HepG2 (cell line): ENCODE results near the gene TMEM255B. TPM values are rescaled to one million over a fixed set of nuclear protein-coding genes. Genes with fewer than 3 reads are reported as not detected.
A peak's percentile ranks its signal among the peaks of the same experiment; 100 is the strongest.

Experiments
- CEBPG ChIP-seq: IDR thresholded peaks from 2 replicates; pipeline ENCODE4 v1.6.1; 2016
- ESRRA ChIP-seq: sonication (generic); formaldehyde crosslinking; IDR thresholded peaks from 2 replicates; pipeline ENCODE4 v1.5.1; 2020; ENCODE audit warnings: mild to moderate bottlenecking, low read depth, missing genetic modification reagents
- KLF6 ChIP-seq: IDR thresholded peaks from 2 replicates; pipeline ENCODE4 v1.8.0; 2016; ENCODE audit warnings: missing biosample characterization, missing genetic modification reagents
- MIER3 ChIP-seq: IDR thresholded peaks from 2 replicates; pipeline ENCODE4 v1.6.1; 2016; ENCODE audit warnings: missing compliant biosample characterization, borderline replicate concordance
- RNF2 ChIP-seq: fragments of 450-650 bp; conservative IDR thresholded peaks from 2 replicates; pipeline ENCODE4 v1.6.1; 2016; ENCODE audit warnings: low read depth
- SAP130 ChIP-seq: IDR thresholded peaks from 2 replicates; pipeline ENCODE4 v1.6.1; 2016; ENCODE audit warnings: low read depth
- SIX4 ChIP-seq: sonication (generic); formaldehyde crosslinking; IDR thresholded peaks from 2 replicates; pipeline ENCODE4 v1.4.0; 2020; ENCODE audit warnings: missing genetic modification reagents
- SKI ChIP-seq: fragments of 450-650 bp; IDR thresholded peaks from one replicate; pipeline ENCODE4 v1.6.1; 2018; ENCODE audit warnings: mild to moderate bottlenecking; ENCODE audit not compliant: partially characterized antibody
- SSRP1 ChIP-seq: IDR thresholded peaks from 2 replicates; pipeline ENCODE4 v1.6.1; 2016; ENCODE audit warnings: control low read depth
- TEAD2 ChIP-seq: sonication (generic); formaldehyde crosslinking; IDR thresholded peaks from 2 replicates; pipeline ENCODE4 v1.9.0; 2021; ENCODE audit warnings: missing genetic modification reagents
- XBP1 ChIP-seq: sonication (generic); formaldehyde crosslinking; IDR thresholded peaks from 2 replicates; pipeline ENCODE4 v1.5.0; 2020; ENCODE audit warnings: missing genetic modification reagents
- XRCC5 ChIP-seq: fragments of 200-400 bp; formaldehyde crosslinking; optimal IDR thresholded peaks from 2 replicates; pipeline ENCODE3; 2017; ENCODE audit warnings: mild to moderate bottlenecking, low read length
- ZIK1 ChIP-seq: sonication (generic); formaldehyde crosslinking; IDR thresholded peaks from 2 replicates; pipeline ENCODE4 v1.5.0; 2020; ENCODE audit warnings: mild to moderate bottlenecking, low read depth, missing genetic modification reagents, borderline replicate concordance
- ZNF205 ChIP-seq: IDR thresholded peaks from 2 replicates; pipeline ENCODE4 v1.6.1; 2018; ENCODE audit warnings: missing biosample characterization, missing genetic modification reagents
- ZNF317 ChIP-seq: sonication (generic); formaldehyde crosslinking; IDR thresholded peaks from 2 replicates; pipeline ENCODE4 v1.5.0; 2020; ENCODE audit warnings: mild to moderate bottlenecking, missing genetic modification reagents
- ZNF331 ChIP-seq: sonication (generic); formaldehyde crosslinking; IDR thresholded peaks from 2 replicates; pipeline ENCODE4 v1.4.0; 2020; ENCODE audit warnings: missing genetic modification reagents
- ZNF713 ChIP-seq: sonication (generic); formaldehyde crosslinking; IDR thresholded peaks from 2 replicates; pipeline ENCODE4 v1.4.0; 2020; ENCODE audit warnings: mild to moderate bottlenecking, missing genetic modification reagents
- polyA plus RNA-seq, 8 experiments: library from polyadenylated mRNA; depleted of rRNA in 3 of 8; stranded (reverse) in 7 of 8; unstranded in 1 of 8; fragments of >200 nt; fragmentation: Illumina TruSeq in 4 of 8; extraction: Trizol in 4 of 8; gene quantifications; 2 replicates each; pipeline versions ENCODE4 v1.2.1 to v1.2.3, GENCODE V29; 2011 to 2016; ENCODE audit warnings: low read depth in 4 of 8, missing spikeins in 1 of 8, mixed read lengths in 1 of 8; ENCODE audit not compliant: insufficient read depth in 1 of 8
- total RNA-seq, 5 experiments: library from RNA; depleted of rRNA; stranded (reverse); fragments of >200 nt; fragmentation: Illumina TruSeq; extraction: Trizol; gene quantifications; 2 replicates each; pipeline ENCODE4 v1.2.3, GENCODE V29; 2016; ENCODE audit warnings: low read depth in 1 of 5
- TF ChIP-seq, protein P1 (sequence below): sonication (generic); formaldehyde crosslinking; IDR thresholded peaks from 2 replicates; pipeline ENCODE4 v1.9.0; 2021; ENCODE audit warnings: missing genetic modification reagents, borderline replicate concordance
- TF ChIP-seq, protein P2 (sequence below): sonication (generic); formaldehyde crosslinking; IDR thresholded peaks from 2 replicates; pipeline ENCODE4 v1.4.0; 2020; ENCODE audit warnings: low read depth, mild to moderate bottlenecking, missing genetic modification reagents
- TF ChIP-seq, protein P3 (sequence below): sonication (generic); formaldehyde crosslinking; IDR thresholded peaks from 2 replicates; pipeline ENCODE4 v1.4.0; 2020; ENCODE audit warnings: missing genetic modification reagents
- TF ChIP-seq, protein P4 (sequence below): sonication (generic); formaldehyde crosslinking; IDR thresholded peaks from 2 replicates; pipeline ENCODE4 v1.5.1; 2020; ENCODE audit warnings: mild to moderate bottlenecking, missing genetic modification reagents, borderline replicate concordance

Gene TMEM255B
- total and polyA plus RNA-seq, 2 of the 13 experiments (the other 11 are each of a cell fraction or from before 2014, with no cell fraction given), result not detected

DNA sequence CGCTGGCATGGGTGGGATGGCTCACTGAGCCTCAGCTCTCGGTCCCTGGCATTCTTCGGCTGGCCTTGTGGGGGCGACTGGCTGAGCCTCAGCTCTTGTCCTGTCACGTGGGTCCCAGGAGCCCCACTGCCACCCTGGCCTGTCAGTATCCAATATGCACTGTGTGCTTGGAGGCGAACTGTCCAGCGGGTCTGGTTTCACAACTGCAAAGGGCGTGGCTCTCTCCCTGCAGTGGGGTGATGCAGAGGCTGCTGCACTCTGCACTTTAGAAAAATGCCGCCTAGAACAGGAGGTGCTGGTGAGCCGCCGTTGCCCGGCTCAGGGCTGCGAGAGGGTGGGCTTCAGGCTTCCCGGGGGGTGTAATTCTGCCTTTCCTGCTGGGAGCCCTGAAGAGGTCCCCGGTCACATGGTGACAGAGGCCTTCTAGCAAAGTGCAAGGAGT, 17.0 kb upstream of the TMEM255B start (continued):
- TF ChIP-seq, protein P1, sequence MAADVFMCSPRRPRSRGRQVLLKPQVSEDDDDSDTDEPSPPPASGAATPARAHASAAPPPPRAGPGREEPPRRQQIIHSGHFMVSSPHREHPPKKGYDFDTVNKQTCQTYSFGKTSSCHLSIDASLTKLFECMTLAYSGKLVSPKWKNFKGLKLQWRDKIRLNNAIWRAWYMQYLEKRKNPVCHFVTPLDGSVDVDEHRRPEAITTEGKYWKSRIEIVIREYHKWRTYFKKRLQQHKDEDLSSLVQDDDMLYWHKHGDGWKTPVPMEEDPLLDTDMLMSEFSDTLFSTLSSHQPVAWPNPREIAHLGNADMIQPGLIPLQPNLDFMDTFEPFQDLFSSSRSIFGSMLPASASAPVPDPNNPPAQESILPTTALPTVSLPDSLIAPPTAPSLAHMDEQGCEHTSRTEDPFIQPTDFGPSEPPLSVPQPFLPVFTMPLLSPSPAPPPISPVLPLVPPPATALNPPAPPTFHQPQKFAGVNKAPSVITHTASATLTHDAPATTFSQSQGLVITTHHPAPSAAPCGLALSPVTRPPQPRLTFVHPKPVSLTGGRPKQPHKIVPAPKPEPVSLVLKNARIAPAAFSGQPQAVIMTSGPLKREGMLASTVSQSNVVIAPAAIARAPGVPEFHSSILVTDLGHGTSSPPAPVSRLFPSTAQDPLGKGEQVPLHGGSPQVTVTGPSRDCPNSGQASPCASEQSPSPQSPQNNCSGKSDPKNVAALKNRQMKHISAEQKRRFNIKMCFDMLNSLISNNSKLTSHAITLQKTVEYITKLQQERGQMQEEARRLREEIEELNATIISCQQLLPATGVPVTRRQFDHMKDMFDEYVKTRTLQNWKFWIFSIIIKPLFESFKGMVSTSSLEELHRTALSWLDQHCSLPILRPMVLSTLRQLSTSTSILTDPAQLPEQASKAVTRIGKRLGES (CRISPR knock-in tag), result no peak
- TF ChIP-seq ZNF713 (CRISPR knock-in tag) (no peak), SSRP1 (CRISPR knock-in tag) (no peak), ZNF205 (CRISPR knock-in tag) (no peak), CEBPG (peak; percentile 76), ZNF317 (CRISPR knock-in tag) (no peak), SKI (no peak), XRCC5 (peak; percentile 44), SAP130 (CRISPR knock-in tag) (peak; percentile 69), RNF2 (no peak), KLF6 (peak; percentile 42; the same call in 1 of the 2 replicates), ESRRA (CRISPR knock-in tag) (no peak), MIER3 (CRISPR knock-in tag) (no peak), ZNF331 (0 out of 2 replicates have a peak, but pooled peaks have one; percentile 32), SIX4 (CRISPR knock-in tag) (no peak), TEAD2 (CRISPR knock-in tag) (no peak), XBP1 (no peak), ZIK1 (CRISPR knock-in tag) (no peak)
- TF ChIP-seq, protein P2, sequence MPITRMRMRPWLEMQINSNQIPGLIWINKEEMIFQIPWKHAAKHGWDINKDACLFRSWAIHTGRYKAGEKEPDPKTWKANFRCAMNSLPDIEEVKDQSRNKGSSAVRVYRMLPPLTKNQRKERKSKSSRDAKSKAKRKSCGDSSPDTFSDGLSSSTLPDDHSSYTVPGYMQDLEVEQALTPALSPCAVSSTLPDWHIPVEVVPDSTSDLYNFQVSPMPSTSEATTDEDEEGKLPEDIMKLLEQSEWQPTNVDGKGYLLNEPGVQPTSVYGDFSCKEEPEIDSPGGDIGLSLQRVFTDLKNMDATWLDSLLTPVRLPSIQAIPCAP, result no peak
- TF ChIP-seq, protein P3, sequence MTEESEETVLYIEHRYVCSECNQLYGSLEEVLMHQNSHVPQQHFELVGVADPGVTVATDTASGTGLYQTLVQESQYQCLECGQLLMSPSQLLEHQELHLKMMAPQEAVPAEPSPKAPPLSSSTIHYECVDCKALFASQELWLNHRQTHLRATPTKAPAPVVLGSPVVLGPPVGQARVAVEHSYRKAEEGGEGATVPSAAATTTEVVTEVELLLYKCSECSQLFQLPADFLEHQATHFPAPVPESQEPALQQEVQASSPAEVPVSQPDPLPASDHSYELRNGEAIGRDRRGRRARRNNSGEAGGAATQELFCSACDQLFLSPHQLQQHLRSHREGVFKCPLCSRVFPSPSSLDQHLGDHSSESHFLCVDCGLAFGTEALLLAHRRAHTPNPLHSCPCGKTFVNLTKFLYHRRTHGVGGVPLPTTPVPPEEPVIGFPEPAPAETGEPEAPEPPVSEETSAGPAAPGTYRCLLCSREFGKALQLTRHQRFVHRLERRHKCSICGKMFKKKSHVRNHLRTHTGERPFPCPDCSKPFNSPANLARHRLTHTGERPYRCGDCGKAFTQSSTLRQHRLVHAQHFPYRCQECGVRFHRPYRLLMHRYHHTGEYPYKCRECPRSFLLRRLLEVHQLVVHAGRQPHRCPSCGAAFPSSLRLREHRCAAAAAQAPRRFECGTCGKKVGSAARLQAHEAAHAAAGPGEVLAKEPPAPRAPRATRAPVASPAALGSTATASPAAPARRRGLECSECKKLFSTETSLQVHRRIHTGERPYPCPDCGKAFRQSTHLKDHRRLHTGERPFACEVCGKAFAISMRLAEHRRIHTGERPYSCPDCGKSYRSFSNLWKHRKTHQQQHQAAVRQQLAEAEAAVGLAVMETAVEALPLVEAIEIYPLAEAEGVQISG (CRISPR knock-in tag), result peak; percentile 57; the same call in 1 of the 2 replicates
- TF ChIP-seq, protein P4, sequence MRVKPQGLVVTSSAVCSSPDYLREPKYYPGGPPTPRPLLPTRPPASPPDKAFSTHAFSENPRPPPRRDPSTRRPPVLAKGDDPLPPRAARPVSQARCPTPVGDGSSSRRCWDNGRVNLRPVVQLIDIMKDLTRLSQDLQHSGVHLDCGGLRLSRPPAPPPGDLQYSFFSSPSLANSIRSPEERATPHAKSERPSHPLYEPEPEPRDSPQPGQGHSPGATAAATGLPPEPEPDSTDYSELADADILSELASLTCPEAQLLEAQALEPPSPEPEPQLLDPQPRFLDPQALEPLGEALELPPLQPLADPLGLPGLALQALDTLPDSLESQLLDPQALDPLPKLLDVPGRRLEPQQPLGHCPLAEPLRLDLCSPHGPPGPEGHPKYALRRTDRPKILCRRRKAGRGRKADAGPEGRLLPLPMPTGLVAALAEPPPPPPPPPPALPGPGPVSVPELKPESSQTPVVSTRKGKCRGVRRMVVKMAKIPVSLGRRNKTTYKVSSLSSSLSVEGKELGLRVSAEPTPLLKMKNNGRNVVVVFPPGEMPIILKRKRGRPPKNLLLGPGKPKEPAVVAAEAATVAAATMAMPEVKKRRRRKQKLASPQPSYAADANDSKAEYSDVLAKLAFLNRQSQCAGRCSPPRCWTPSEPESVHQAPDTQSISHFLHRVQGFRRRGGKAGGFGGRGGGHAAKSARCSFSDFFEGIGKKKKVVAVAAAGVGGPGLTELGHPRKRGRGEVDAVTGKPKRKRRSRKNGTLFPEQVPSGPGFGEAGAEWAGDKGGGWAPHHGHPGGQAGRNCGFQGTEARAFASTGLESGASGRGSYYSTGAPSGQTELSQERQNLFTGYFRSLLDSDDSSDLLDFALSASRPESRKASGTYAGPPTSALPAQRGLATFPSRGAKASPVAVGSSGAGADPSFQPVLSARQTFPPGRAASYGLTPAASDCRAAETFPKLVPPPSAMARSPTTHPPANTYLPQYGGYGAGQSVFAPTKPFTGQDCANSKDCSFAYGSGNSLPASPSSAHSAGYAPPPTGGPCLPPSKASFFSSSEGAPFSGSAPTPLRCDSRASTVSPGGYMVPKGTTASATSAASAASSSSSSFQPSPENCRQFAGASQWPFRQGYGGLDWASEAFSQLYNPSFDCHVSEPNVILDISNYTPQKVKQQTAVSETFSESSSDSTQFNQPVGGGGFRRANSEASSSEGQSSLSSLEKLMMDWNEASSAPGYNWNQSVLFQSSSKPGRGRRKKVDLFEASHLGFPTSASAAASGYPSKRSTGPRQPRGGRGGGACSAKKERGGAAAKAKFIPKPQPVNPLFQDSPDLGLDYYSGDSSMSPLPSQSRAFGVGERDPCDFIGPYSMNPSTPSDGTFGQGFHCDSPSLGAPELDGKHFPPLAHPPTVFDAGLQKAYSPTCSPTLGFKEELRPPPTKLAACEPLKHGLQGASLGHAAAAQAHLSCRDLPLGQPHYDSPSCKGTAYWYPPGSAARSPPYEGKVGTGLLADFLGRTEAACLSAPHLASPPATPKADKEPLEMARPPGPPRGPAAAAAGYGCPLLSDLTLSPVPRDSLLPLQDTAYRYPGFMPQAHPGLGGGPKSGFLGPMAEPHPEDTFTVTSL (CRISPR knock-in tag), result no peak
